ENCODE measurements around the gene KHSRP. TPM values are rescaled to one million over a fixed set of nuclear protein-coding genes. Genes with fewer than 3 reads are reported as not detected.

KHSRP gene
- total and polyA plus RNA-seq, 2 of the 13 experiments (the other 11 are each of a cell fraction or from before 2014, with no cell fraction given), result 72.1 to 129 TPM

- no peak for TF ChIP-seq EP300 (IDR thresholded peaks at IDR 0.05; ENCODE audit: low read depth in 2 of 2, low read length in 2 of 2)
- no peak; the same call in 1 of the 2 replicates for TF ChIP-seq EP300 (CRISPR knock-in tag; IDR thresholded peaks at IDR 0.05; ENCODE audit: borderline replicate concordance)
- TF ChIP-seq ZNF776 (CRISPR knock-in tag; IDR thresholded peaks at IDR 0.05), result peak; percentile 39; the same call in 1 of the 2 replicates
- no peak for TF ChIP-seq PHF5A (CRISPR knock-in tag; IDR thresholded peaks at IDR 0.05; ENCODE audit: low read depth, unreplicated experiment)
- TF ChIP-seq KLF12 (CRISPR knock-in tag; IDR thresholded peaks at IDR 0.05; ENCODE audit: borderline replicate concordance), result no peak
- no peak for TF ChIP-seq EED (CRISPR knock-in tag; IDR thresholded peaks at IDR 0.05)
- TF ChIP-seq ZFP36L2 (CRISPR knock-in tag; IDR thresholded peaks at IDR 0.05), result no peak
- TF ChIP-seq MATR3 (CRISPR knock-in tag; IDR thresholded peaks at IDR 0.05), result no peak
- no peak for TF ChIP-seq HDAC6 (IDR thresholded peaks at IDR 0.05; ENCODE audit: low read depth, low read length)
- no peak for TF ChIP-seq CBX1 (IDR thresholded peaks at IDR 0.05; ENCODE audit: low read depth)
- peak; percentile 81 for TF ChIP-seq RFX3 (CRISPR knock-in tag; IDR thresholded peaks at IDR 0.05)
- TF ChIP-seq PITX1 (CRISPR knock-in tag; IDR thresholded peaks at IDR 0.05), result no peak; the same call in 1 of the 2 replicates
- no peak for TF ChIP-seq ZNF121 (CRISPR knock-in tag; IDR thresholded peaks at IDR 0.05)
- TF ChIP-seq NR2C2 (CRISPR knock-in tag; IDR thresholded peaks at IDR 0.05; ENCODE audit: borderline replicate concordance), result peak; percentile 99
- no peak for TF ChIP-seq CEBPB (IDR thresholded peaks at IDR 0.05; ENCODE audit: borderline replicate concordance, low read depth, low read length)
- TF ChIP-seq ZNF607 (CRISPR knock-in tag; IDR thresholded peaks at IDR 0.05; ENCODE audit: borderline replicate concordance), result peak; percentile 57; the same call in 1 of the 2 replicates
- no peak for TF ChIP-seq TSC22D2 (CRISPR knock-in tag; IDR thresholded peaks at IDR 0.05; ENCODE audit: borderline replicate concordance)
- no peak for TF ChIP-seq JUND (CRISPR knock-in tag; IDR thresholded peaks at IDR 0.05)
- no peak for TF ChIP-seq ZNF253 (CRISPR knock-in tag; IDR thresholded peaks at IDR 0.05; ENCODE audit: borderline replicate concordance)
- peak; percentile 31; the same call in 1 of the 2 replicates for TF ChIP-seq DR1 (CRISPR knock-in tag; IDR thresholded peaks at IDR 0.05)
- TF ChIP-seq ZNF619 (CRISPR knock-in tag; IDR thresholded peaks at IDR 0.05), result no peak; the same call in 1 of the 2 replicates
- TF ChIP-seq PPARG (CRISPR knock-in tag; conservative IDR thresholded peaks at IDR 0.05), result no peak
- TF ChIP-seq SRF (IDR thresholded peaks at IDR 0.05; ENCODE audit: low read depth, low read length), result no peak
- no peak for TF ChIP-seq CENPT (CRISPR knock-in tag; IDR thresholded peaks at IDR 0.05; ENCODE audit: low read depth)
- 0 out of 2 replicates have a peak, but pooled peaks have one; percentile 10 for TF ChIP-seq TMF1 (CRISPR knock-in tag; IDR thresholded peaks at IDR 0.05; ENCODE audit: low read depth)
- TF ChIP-seq ZBTB37 (CRISPR knock-in tag; IDR thresholded peaks at IDR 0.05), result no peak
- no peak for TF ChIP-seq ZBTB38 (CRISPR knock-in tag; IDR thresholded peaks at IDR 0.05)
- no peak for TF ChIP-seq SOX13 (IDR thresholded peaks at IDR 0.05)
- no peak for TF ChIP-seq SOX13 (CRISPR knock-in tag; conservative IDR thresholded peaks at IDR 0.05 in 1 of 2, IDR thresholded peaks at IDR 0.05 in 1 of 2)
- TF ChIP-seq ZNF33A (CRISPR knock-in tag; IDR thresholded peaks at IDR 0.05; ENCODE audit: borderline replicate concordance), result no peak
- no peak for TF ChIP-seq ZNF484 (CRISPR knock-in tag; IDR thresholded peaks at IDR 0.05; ENCODE audit: borderline replicate concordance, low read depth)
- no peak for TF ChIP-seq KDM4B (CRISPR knock-in tag; IDR thresholded peaks at IDR 0.05)
- no peak for TF ChIP-seq ZNF792 (CRISPR knock-in tag; IDR thresholded peaks at IDR 0.05)
Observed at GRCh38 chr19:6393074-6393982, 31.3 kb downstream of the KHSRP start, which contains the start of gene GTF2F1 (continued).
